ENCODE measurements around the gene ABT1. TPM values are rescaled to one million over a fixed set of nuclear protein-coding genes. Genes with fewer than 3 reads are reported as not detected.

The ABT1 gene
- total RNA-seq, 2 donors from 2014 or later, result 3.0 to 8.8 TPM

DNA sequence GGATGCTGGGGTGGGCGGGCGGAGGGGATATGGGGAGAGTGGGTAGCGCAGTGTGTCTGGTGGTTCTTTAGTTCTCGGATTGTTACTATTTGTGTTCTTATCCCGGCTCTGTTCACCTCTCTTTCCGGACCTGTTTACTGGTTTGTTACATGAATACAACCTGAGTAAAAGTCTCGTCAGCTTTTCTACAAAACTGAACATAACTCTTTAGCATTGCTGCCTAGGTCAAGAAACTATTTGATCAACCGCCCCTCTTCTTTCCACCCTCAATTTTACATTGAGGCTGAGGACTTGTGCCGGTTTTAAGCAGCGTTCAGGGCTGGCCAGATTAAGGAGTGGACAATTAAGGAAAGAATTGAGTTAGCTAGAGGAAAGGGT lies 625 bp downstream of the ABT1 start:
- Histone ChIP-seq H3K27ac (peak overlapping the region; percentile 64 to 89 (median 74)), H3K4me1 (peaks cover 21% of the 10 kb centered on the region), H3K27me3 (no peaks in the 10 kb centered on the region), H3K36me3 (replicated peaks in 1 of 2; ENCODE audit: insufficient read depth in 1 of 2, low read depth in 2 of 2) (peaks cover 0 to 3% of the 10 kb centered on the region in 2 donors), H3K9me3 (no peaks in the 10 kb centered on the region), H3K4me3 (peak overlapping the region; percentile 96 to 97)
- ATAC-seq (no peak), DNase-seq (no peak)
- intact Hi-C loops (cut with DNase I), result loop anchor here (10.0 kb wide), 1 partner anchor 253 kb away; no protein-coding TSS in a partner anchor
- TF ChIP-seq, protein P1, sequence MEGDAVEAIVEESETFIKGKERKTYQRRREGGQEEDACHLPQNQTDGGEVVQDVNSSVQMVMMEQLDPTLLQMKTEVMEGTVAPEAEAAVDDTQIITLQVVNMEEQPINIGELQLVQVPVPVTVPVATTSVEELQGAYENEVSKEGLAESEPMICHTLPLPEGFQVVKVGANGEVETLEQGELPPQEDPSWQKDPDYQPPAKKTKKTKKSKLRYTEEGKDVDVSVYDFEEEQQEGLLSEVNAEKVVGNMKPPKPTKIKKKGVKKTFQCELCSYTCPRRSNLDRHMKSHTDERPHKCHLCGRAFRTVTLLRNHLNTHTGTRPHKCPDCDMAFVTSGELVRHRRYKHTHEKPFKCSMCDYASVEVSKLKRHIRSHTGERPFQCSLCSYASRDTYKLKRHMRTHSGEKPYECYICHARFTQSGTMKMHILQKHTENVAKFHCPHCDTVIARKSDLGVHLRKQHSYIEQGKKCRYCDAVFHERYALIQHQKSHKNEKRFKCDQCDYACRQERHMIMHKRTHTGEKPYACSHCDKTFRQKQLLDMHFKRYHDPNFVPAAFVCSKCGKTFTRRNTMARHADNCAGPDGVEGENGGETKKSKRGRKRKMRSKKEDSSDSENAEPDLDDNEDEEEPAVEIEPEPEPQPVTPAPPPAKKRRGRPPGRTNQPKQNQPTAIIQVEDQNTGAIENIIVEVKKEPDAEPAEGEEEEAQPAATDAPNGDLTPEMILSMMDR (IDR thresholded peaks at IDR 0.05), result no peak
- TF ChIP-seq POLR2A (IDR thresholded peaks at IDR 0.05), result no peak
- WGBS, 2 donors, result 0 to 1% methylated on average over 8 to 10 of the region's 10 CpGs

DNA sequence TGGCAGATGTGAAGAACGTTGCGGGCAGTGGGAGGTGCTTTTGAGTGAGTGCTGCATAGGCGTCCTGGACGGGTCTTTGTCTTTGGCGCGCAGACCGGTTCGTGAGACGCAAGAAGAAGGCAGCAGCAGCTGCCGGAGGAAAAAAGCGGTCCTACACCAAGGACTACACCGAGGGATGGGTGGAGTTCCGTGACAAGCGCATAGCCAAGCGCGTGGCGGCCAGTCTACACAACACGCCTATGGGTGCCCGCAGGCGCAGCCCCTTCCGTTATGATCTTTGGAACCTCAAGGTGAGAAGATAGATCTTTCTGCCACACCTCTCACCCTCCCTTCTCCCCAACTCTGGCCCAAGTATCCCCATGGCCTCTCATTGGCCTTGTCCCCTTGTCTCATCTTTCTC lies 1.1 kb downstream of the ABT1 start:
- no peak for TF ChIP-seq POLR2A (IDR thresholded peaks at IDR 0.05)
- TF ChIP-seq, protein P1 (IDR thresholded peaks at IDR 0.05), result no peak
- Histone ChIP-seq H3K4me1 (peaks cover 21% of the 10 kb centered on the region), H3K27ac (no peak overlapping the region), H3K4me3 (peak overlapping the region in 1 of 2 donors; percentile 96), H3K27me3 (no peaks in the 10 kb centered on the region), H3K9me3 (no peaks in the 10 kb centered on the region), H3K36me3 (replicated peaks in 1 of 2; ENCODE audit: insufficient read depth in 1 of 2, low read depth in 2 of 2) (peaks cover 0 to 3% of the 10 kb centered on the region in 2 donors)
- intact Hi-C loops (cut with DNase I), result loop anchor here (10.0 kb wide), 1 partner anchor 253 kb away; no protein-coding TSS in a partner anchor
- DNase-seq, result no peak
- no peak for ATAC-seq
- 52 to 57% methylated on average over 21 of the region's 21 CpGs for WGBS, 2 donors

DNA sequence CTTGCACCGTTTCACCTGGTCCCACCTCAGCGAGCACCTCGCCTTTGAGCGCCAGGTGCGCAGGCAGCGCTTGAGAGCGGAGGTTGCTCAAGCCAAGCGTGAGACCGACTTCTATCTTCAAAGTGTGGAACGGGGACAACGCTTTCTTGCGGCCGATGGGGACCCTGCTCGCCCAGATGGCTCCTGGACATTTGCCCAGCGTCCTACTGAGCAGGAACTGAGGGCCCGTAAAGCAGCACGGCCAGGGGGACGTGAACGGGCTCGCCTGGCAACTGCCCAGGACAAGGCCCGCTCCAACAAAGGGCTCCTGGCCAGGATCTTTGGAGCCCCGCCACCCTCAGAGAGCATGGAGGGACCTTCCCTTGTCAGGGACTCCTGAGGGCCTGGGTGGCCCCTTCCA lies 1.5 kb downstream of the ABT1 start:
- DNase-seq, result peak in 2 of 4 donors; percentile 16 to 18
- TF ChIP-seq, protein P1 (IDR thresholded peaks at IDR 0.05), result no peak
- no peak for TF ChIP-seq POLR2A (IDR thresholded peaks at IDR 0.05)
- H3K4me3 ChIP-seq, result no peak overlapping the region

DNA sequence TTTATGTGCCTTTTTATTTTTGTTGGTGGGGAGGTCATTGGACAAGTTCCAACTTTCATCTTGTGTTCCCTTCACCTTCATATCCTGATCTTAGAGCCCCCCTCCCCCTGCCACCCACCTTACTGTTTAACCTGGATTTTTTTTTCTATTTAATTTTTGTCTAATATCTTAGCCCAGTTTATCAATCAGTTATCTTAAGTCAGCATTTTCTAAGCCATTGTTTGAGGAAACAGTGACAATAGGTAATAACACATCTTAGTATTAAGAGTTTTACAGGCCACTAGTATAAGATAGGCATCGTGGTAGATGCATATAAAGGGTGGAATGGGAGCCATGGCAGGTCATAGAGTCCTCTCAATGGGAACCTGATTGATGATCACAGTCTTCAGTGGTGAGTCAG lies 2.4 kb downstream of the ABT1 start:
- no peak for ATAC-seq
- H3K4me1 ChIP-seq, result peaks cover 21% of the 10 kb centered on the region
- peaks cover 0 to 3% of the 10 kb centered on the region in 2 donors for H3K36me3 ChIP-seq (replicated peaks in 1 of 2; ENCODE audit: insufficient read depth in 1 of 2, low read depth in 2 of 2)
- H3K4me3 ChIP-seq, result no peak overlapping the region
- no peaks in the 10 kb centered on the region for H3K27me3 ChIP-seq
- WGBS, 2 donors, result 65 to 79% methylated on average over 1 of the region's 1 CpG
- TF ChIP-seq, protein P1 (IDR thresholded peaks at IDR 0.05), result no peak
- TF ChIP-seq POLR2A (IDR thresholded peaks at IDR 0.05), result no peak
- no peaks in the 10 kb centered on the region for H3K9me3 ChIP-seq
- intact Hi-C loops (cut with DNase I), result loop anchor here (10.0 kb wide), 1 partner anchor 254 kb away; no protein-coding TSS in a partner anchor
- DNase-seq, result no peak
- no peak overlapping the region for H3K27ac ChIP-seq

More for the DNA sequence above, 1.5 kb downstream of the ABT1 start:
- H3K27ac ChIP-seq, result no peak overlapping the region
- peaks cover 0 to 3% of the 10 kb centered on the region in 2 donors for H3K36me3 ChIP-seq (replicated peaks in 1 of 2; ENCODE audit: insufficient read depth in 1 of 2, low read depth in 2 of 2)
- H3K27me3 ChIP-seq, result no peaks in the 10 kb centered on the region
- peaks cover 21% of the 10 kb centered on the region for H3K4me1 ChIP-seq
- intact Hi-C loops (cut with DNase I), result loop anchor here (10.0 kb wide), 1 partner anchor 253 kb away; no protein-coding TSS in a partner anchor
- WGBS, 2 donors, result 86 to 92% methylated on average over 18 to 22 of the region's 22 CpGs
- H3K9me3 ChIP-seq, result no peaks in the 10 kb centered on the region
- no peak for ATAC-seq

DNA sequence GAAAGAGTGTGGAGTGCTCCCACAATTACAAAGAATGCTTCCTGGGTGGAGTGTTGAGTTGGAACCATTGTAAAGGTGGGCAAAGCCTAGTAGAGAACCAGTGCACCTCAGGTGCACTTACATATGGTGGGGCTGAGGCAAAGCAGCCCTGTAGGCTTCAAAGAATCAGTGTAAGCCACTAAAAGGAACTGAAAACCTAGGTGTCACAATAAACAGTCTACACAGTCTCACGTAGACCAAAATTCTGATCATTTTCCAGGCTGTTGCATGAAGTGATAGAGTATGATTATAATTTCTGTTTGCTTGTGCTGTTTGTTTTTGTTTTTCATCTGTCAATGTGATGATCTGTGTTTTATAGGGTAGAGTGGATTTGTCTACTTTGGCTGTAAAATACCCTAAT lies 2.8 kb downstream of the ABT1 start:
- H3K4me1 ChIP-seq, result peaks cover 21% of the 10 kb centered on the region
- 79 to 95% methylated on average over 1 of the region's 1 CpG for WGBS, 2 donors
- DNase-seq, result no peak
- intact Hi-C loops (cut with DNase I), result loop anchor here (10.0 kb wide), 1 partner anchor 255 kb away; no protein-coding TSS in a partner anchor
- H3K27ac ChIP-seq, result no peak overlapping the region
- H3K36me3 ChIP-seq (replicated peaks in 1 of 2; ENCODE audit: insufficient read depth in 1 of 2, low read depth in 2 of 2), result peaks cover 0 to 3% of the 10 kb centered on the region in 2 donors
- no peaks in the 10 kb centered on the region for H3K9me3 ChIP-seq
- H3K27me3 ChIP-seq, result no peaks in the 10 kb centered on the region
- no peak for ATAC-seq
- H3K4me3 ChIP-seq, result no peak overlapping the region
- TF ChIP-seq, protein P1 (IDR thresholded peaks at IDR 0.05), result no peak
- no peak for TF ChIP-seq POLR2A (IDR thresholded peaks at IDR 0.05)
